CD4-positive, alpha-beta T cell treated with Interleukin-21 for 1 hour (primary cell): ENCODE measurements around the gene COPS4.
A peak's percentile ranks its signal among the peaks of the same experiment; 100 is the strongest.
"Not testable (repeated sequence)": the region's sequence is repeated elsewhere in the genome, so short reads cannot be mapped to it uniquely, and the experiment has no call there.

Experiments used
- DNase-seq: peaks from one replicate; pipeline ENCODE4 v3.0.0-alpha.2; 2020

COPS4 gene

DNA sequence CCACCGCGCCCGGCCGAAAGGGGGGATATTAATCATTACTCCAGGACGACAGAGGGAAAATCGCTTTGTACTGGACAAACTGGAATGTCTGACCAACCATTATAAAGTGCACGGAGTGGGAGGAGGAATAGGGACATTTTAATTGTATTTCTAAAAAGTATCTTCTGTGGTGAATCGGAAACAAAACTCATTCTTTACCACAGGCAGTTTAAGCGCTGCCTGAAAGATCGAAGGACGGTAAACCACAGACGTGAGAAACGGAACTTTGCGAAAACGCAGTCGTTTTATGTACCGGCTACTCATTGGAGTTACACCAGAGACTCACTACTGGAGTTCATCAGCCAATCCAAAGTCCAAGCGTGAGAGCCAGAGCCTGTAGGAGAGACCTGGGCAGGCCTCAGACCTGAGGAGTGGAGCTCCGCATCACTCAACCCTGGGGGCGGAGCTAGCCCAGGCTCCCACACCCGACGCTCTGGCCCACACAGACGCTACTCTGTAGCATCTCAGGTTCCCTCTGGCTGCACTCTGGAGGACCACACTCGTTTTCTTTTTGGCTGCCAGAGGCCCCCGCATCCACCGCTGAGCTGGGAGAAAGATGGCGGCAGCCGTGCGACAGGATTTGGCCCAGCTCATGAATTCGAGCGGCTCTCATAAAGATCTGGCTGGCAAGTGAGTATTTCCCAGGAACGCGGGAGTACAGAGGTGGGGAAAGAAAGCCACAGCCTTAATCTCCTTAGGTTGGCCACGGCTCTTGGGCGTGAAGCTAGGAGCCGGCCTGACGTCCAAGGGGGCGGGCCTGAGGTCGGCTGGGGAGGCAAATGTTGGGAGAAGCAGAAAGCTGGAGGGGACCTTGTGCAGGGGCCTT lies at the start of gene COPS4:
Gene COPS4, plus strand, starts transcription at position 554 of the 865 bp plus-strand sequence. Its CDS starts 42 bp downstream, at position 596.
- DNase-seq, result peak; percentile 99

DNA sequence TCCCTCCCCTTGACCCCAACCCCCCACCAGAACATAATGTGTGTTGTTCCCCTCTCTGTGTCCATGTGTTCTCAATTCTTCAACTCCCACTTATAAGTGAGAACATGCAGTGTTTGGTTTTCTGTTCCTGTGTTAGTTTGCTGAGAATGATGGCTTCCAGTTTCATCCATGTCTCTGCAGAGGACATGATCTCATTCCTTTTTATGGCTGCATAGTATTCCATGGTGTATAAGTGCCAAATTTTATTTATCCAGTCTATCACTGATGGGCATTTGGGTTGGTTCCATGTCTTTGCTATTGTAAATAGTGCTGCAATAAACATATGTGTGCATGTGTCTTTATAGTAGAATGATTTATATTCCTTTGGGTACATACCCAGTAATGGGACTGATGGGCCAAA lies 47.5 kb upstream of the COPS4 start:
- DNase-seq, result not testable (repeated sequence)

DNA sequence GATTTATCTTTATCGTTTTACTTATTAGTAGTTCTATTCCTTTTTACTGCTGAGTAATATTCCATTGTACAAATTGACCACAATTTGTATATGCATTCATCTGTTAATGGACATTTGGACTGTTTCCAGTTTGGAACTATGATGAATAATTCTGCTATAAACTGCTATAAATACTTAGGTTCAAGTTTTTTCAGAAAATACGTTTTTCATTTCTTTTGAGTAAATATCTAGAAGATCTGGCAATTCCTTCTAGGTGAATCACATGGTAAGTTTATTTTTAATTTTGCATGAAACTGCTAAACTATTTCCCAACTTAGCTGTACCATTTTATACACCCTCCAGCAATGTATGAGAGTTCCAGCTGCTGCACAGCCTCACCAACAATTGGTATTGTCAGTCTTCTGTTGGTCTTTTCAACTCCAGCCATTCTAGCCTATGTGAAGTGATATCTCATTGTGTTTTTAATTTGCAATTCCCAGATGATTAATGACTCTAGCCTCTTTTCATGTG lies 46.6 kb upstream of the COPS4 start:
- DNase-seq, result no peak

DNA sequence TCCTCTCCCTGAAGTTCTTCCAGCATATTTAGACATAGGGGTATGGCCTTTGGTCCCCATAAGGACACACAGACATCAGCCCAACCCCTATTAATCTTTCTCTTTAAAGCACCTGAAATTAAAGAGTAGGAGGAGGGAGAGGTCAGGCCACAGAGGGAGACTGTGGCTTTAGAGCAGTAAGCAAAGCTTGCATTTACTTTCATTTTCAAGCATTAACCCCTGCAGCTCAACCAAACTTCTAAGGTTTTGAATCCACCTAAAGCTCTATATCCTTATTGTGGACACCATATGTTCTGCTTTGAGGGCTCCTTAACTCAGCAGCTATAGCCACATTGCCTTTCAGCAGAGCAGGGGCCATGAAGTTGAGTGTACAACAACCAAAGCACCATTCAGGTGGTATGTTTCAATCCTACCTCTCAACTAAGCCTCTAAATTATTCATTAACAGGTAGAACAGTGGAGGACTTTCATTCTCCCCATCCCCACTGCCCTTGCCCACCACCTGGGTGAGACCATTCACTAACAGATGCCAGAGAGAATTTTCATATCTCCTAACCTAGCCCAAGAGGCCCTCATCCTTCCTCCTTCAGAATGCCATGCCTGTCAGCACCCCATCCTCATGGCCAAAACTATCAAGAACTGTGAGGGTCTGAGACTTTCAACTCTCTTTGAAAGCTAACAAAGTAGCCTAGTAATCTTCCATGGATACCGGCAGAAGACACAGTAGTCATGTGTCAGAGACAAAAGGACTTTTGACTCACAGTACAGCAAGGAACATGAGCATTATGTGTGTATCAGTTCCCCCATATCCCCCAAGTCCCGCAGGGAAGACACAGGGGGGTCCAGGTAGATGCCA lies 45.2 kb upstream of the COPS4 start:
- peak; percentile 47 for DNase-seq

- DNase-seq, result no peak
These were observed 40.1 kb upstream of the COPS4 start for GRCh38 chr4:82994834-82995233.

DNA sequence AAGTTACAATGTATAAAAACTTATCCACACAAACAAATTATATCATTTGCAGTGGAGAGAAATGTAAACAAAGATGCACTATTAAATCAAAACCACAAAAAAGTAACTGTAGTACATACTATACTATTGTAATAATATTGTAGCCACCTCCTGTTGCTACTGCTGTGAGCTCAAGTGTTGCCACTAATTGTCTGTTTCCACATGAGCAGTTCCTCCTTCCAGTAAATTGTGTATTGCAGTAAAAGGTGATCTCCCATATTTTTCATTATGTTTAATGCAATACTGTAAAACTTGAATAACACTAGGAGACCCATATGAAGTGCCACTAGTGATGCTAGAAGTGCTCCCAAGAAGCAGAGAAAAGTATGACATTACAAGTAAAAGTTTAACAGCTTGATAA lies 36.1 kb upstream of the COPS4 start:
- no peak for DNase-seq

GRCh38 chr4:83002329-83002728 lies 32.7 kb upstream of the COPS4 start:
- DNase-seq, result no peak

- not testable (repeated sequence) for DNase-seq
These were observed 31.8 kb upstream of the COPS4 start for GRCh38 chr4:83003044-83003791.

DNA sequence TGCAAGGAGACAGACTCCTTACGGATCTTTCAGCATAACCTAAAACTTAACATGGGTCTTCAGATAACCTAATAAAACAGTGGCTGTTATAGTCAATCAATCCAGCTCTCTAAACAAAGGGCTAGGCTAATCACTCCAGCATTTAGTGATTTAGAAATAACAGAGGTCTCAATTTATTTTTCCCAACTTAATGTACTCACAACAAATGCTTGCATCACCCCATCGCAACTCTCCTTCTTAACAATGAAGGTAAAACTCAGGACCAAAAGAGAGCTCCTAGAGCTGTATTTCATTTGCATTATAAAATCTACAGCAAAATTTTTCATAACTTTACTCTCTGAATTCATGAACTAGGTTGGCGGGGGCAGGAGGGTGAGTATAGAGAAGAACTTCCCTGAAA lies 25.5 kb upstream of the COPS4 start:
- DNase-seq, result no peak

- DNase-seq, result peak; percentile 34
These were observed 24.9 kb upstream of the COPS4 start for GRCh38 chr4:83010111-83010521.

DNA sequence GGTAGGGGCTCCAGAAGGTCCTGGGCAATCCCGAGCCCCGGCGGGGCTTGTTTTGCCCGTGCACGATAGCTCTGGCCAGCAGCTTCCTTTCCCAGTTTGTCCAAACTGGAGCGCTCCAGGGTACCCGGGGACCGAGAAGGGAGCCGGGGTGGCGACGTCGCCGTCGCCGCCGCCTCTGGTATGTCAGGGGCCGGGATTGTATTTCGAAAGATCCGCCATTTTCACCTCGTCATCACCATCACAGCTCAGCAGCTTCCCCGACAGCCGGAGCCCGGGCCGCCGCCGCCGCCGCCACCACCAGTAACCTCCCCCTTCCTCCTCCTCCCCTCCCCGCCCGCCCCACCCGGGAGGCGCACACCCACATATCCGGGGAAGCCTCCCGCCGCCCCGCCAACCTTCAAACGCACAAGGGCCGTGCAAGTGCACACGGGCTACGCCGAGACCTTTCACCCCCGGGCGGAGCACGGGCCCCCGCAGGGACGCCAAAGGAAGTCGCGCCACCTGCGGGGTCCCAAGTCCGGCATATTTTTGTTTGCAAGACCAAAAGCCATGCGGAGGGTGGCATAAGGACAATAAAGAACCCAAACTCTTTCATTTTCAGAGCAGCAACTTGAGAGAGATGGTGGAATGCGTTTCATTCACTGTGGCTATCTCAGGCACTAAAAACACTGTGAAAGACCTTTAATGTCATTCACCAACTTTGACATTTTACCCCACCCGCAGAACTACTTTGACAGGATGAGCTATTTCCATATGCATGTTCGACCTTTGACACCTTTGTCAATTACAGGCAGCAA lies 24.3 kb upstream of the COPS4 start, which contains the start of gene LIN54:
Gene LIN54, minus strand, starts transcription at position 302 of the 797 bp plus-strand sequence. CDS start 25,979 bp downstream, outside the sequence.
- DNase-seq, result peak; percentile 90

DNA sequence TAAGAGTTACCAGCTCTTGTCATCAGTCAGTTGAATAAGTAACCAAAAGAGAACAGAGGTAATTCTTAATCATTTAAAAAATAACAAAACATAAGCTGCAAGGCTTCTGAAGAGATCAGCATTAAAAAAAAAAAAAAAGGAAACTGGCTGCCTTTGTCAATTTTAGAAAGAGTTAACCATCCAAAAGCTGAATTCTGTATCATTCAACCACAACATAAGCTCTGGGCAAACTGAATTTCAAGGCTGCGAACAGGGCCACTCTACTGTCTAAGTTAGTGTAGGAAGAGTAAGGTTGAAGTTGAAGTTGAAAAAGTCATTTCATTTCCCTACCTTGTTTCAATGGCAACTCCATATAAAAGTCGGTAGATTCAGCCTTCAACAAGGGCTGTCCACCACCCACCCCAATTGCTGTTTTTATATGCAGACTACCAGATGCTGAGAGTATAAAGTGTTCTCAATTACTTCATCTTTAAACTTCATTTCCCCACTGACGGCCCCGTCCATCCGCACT lies 23.2 kb upstream of the COPS4 start:
- DNase-seq, result no peak

DNA sequence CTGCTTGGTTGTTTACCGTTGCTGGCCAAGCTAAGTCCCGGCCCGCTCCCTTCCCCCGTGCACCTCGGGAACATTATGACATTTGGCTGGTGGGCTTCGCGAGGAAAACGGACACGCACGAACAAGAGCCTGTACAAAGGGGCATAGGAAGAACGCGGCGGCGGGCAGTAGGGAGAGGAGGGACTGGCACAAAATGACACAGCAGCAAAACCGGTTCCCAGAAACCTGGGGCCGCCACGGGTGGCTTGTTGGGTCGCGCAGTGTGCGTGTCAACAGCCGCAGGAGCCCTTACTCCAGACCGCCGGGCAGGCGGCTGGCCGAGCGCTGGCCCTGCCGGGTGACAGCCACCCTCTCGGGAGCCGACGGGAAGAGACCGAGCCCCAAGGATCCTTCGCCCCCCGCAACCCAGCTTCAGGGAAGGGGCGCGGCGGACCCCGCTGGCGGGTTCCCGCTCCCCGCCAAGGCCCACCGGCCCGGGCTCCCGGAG lies 22.7 kb upstream of the COPS4 start:
- DNase-seq, result no peak

GRCh38 chr4:83012687-83013419 lies 22.1 kb upstream of the COPS4 start:
- DNase-seq, result peak; percentile 98

- DNase-seq, result no peak
These were observed 21.5 kb upstream of the COPS4 start for GRCh38 chr4:83013420-83013867.

DNA sequence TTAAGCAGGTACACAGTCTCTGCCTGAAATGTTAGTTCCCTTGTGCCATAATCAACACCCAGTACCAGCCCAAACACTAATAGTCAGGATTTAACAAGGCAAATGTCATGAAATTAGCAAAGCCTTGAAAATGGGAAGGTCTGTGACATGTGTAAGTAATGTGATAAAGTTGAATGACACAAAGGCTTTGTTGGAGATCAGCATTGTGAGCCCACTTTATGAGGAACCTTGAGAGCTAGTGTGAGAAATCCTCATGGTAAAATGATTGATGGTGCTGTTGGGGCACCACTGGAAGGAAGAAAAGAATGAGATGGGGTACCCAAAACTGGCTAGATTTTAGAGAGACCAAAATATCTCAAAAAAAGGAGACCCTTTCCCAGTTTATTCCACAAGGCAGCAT lies 21.1 kb upstream of the COPS4 start:
- DNase-seq, result no peak

DNA sequence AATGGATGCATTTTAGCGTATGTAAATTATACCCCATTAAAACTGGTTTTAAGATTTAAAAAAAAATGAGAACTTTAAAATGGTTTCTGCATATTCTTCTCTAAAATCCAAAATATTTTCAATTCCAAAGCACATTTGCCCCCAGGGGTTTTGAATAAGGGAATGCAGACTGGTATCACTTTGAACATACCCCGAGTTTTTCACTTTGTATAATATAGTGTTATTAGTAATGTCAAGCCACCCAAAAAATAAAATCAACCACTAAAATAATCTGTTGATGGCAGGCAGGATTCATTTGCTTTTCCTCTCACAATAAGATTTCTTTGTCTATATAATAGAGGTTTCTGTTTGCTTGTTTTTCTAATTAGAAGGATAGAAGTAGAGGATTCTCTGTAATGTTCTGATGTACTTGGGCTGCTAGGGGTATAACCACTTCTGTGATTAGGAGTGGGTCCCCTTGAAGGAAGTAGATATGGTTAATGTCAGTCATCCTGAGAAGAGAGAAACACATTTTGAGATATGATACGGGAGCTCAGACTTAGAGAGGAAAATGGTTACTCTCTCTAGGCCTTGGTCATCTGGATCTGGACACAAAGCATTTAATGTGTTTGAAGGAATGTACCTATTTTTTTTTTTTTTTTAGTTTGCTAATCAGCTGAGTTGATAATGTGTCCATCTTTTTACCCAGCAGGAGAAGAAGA lies 15.0 kb upstream of the COPS4 start:
- DNase-seq, result no peak

DNA sequence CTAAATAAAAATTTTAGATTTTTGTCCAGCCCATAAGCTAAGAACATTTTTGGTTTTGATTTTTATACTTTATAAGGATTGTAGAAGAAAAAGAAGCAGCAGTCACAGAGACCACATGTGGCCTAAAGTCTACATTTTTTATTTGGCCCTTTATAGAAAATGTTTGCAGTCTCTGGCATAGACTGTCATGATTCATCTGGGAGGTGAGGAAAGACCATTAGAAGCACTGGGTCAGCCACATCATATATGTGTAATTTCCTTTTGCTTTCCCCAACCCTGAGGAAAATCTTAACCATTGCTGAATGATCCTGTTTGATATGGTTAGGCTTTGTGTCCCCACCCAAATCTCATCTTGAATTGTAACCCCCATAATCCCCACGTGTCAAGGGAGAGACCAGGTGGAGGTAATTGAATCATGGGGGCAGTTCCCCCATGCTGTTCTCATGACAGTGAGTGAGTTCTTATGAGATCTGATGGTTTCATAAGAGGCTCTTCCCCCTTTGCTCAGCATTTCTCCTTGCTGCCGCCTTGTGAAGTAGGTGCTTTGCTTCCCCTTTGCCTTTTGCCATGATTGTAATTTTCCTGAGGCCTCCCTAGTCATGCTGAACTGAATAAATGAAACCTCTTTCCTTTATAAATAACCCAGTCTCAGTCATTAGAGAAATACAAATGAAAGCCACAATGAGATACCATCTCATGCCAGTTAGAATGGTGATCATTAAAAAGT lies 12.1 kb upstream of the COPS4 start:
- DNase-seq, result no peak

GRCh38 chr4:83023599-83023998 lies 11.4 kb upstream of the COPS4 start:
- DNase-seq, result not testable (repeated sequence)
